Measurements from ENCODE around the gene RNLS. TPM values are rescaled to one million over a fixed set of nuclear protein-coding genes. Genes with fewer than 3 reads are reported as not detected.
A peak's percentile ranks its signal among the peaks of the same experiment; 100 is the strongest.

RNLS gene
- polyA plus RNA-seq, 3 donors, result 3.3 to 3.9 (median 3.7) TPM

- H2AFZ ChIP-seq (ENCODE audit: insufficient read depth, low read depth, low read length, poor library complexity, severe bottlenecking), result no peak overlapping the region
- DNase-seq, result no peak
- H3K36me3 Mint-ChIP-seq, result no peaks in the 10 kb centered on the region
- peak overlapping the region in 3 of 7 donors; percentile 38 to 79 (median 48) for H3K27ac Mint-ChIP-seq
- 86% methylated on average over 1 of the region's 1 CpG for WGBS (ENCODE audit: insufficient coverage)
- no peak overlapping the region for H3K27ac ChIP-seq (ENCODE audit: low read depth in 1 of 2, low read length in 2 of 2)
- H3K27me3 ChIP-seq (ENCODE audit: control insufficient read depth in 2 of 2, insufficient read depth in 2 of 2, low read length in 2 of 2), result no peaks in the 10 kb centered on the region
- no peaks in the 10 kb centered on the region for H4K20me1 ChIP-seq (ENCODE audit: insufficient read depth, low read length)
- peaks cover 0 to 2% (median 1%) of the 10 kb centered on the region in 3 donors for H3K27me3 Mint-ChIP-seq (ENCODE audit: low read depth in 3 of 3)
- H3K9me3 Mint-ChIP-seq, result no peaks in the 10 kb centered on the region
- H3K9ac ChIP-seq (ENCODE audit: insufficient read depth, low read length, poor library complexity, severe bottlenecking), result no peak overlapping the region
- H3K36me3 ChIP-seq (replicated peaks in 1 of 2; ENCODE audit: control insufficient read depth in 1 of 2, insufficient read depth in 2 of 2, low read length in 2 of 2), result no peaks in the 10 kb centered on the region
- no peak overlapping the region for H3K4me3 ChIP-seq (replicated peaks in 1 of 3; ENCODE audit: low read depth in 2 of 3, low read length in 3 of 3)
- H3K4me1 Mint-ChIP-seq, result peaks cover 15% of the 10 kb centered on the region
- peaks cover 0 to 8% of the 10 kb centered on the region in 2 donors for H3K4me1 ChIP-seq (ENCODE audit: control insufficient read depth in 1 of 2, insufficient read depth in 2 of 2, low read length in 2 of 2)
- intact Hi-C loops (cut with micrococcal nuclease), result no loop called here
- TF ChIP-seq, protein P1, sequence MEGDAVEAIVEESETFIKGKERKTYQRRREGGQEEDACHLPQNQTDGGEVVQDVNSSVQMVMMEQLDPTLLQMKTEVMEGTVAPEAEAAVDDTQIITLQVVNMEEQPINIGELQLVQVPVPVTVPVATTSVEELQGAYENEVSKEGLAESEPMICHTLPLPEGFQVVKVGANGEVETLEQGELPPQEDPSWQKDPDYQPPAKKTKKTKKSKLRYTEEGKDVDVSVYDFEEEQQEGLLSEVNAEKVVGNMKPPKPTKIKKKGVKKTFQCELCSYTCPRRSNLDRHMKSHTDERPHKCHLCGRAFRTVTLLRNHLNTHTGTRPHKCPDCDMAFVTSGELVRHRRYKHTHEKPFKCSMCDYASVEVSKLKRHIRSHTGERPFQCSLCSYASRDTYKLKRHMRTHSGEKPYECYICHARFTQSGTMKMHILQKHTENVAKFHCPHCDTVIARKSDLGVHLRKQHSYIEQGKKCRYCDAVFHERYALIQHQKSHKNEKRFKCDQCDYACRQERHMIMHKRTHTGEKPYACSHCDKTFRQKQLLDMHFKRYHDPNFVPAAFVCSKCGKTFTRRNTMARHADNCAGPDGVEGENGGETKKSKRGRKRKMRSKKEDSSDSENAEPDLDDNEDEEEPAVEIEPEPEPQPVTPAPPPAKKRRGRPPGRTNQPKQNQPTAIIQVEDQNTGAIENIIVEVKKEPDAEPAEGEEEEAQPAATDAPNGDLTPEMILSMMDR (IDR thresholded peaks at IDR 0.05), result no peak
- no peak overlapping the region for H3K4me2 ChIP-seq (replicated peaks; ENCODE audit: extremely low read depth, low read length, poor library complexity, severe bottlenecking)
- H3K79me2 ChIP-seq (ENCODE audit: insufficient read depth, low read length), result no peaks in the 10 kb centered on the region
- no peak overlapping the region for H3K4me3 Mint-ChIP-seq
- no peaks in the 10 kb centered on the region for H3K9me3 ChIP-seq (replicated peaks in 1 of 2; ENCODE audit: control insufficient read depth in 1 of 2, insufficient read depth in 1 of 2, low read length in 2 of 2)
These were observed 341.6 kb downstream of the RNLS start for GRCh38 chr10:88241501-88241900.

DNA sequence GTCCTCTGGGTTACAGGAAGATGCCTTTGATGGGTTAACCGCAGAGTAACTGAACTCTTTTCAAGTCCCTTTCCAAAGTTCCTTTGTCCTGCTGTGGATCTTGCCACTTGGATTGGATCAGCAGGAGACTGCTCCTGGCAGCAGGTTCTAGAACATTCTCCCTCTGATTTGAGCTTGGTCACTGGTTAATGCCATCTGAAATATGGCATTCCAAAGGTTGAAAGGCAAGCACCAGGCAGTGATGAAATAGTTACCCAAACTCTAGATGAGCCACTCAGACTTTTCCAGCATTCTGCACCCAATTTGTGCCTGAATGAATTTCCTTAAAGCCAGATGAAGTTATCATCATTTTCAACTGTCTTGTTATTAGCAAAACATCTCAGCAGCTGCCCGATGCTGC lies 343.9 kb downstream of the RNLS start:
- Histone ChIP-seq H3K79me2 (ENCODE audit: insufficient read depth, low read length) (no peaks in the 10 kb centered on the region), H3K27ac (ENCODE audit: low read depth in 1 of 2, low read length in 2 of 2) (no peak overlapping the region), H3K4me2 (replicated peaks; ENCODE audit: extremely low read depth, low read length, poor library complexity, severe bottlenecking) (no peak overlapping the region), H3K9me3 (replicated peaks in 1 of 2; ENCODE audit: control insufficient read depth in 1 of 2, insufficient read depth in 1 of 2, low read length in 2 of 2) (no peaks in the 10 kb centered on the region), H3K4me1 (ENCODE audit: control insufficient read depth in 1 of 2, insufficient read depth in 2 of 2, low read length in 2 of 2) (peaks cover 0 to 8% of the 10 kb centered on the region in 2 donors), H4K20me1 (ENCODE audit: insufficient read depth, low read length) (no peaks in the 10 kb centered on the region), H3K9ac (ENCODE audit: insufficient read depth, low read length, poor library complexity, severe bottlenecking) (no peak overlapping the region), H2AFZ (ENCODE audit: insufficient read depth, low read depth, low read length, poor library complexity, severe bottlenecking) (no peak overlapping the region), H3K27me3 (ENCODE audit: control insufficient read depth in 2 of 2, insufficient read depth in 2 of 2, low read length in 2 of 2) (no peaks in the 10 kb centered on the region), H3K4me3 (replicated peaks in 1 of 3; ENCODE audit: low read depth in 2 of 3, low read length in 3 of 3) (no peak overlapping the region), H3K36me3 (replicated peaks in 1 of 2; ENCODE audit: control insufficient read depth in 1 of 2, insufficient read depth in 2 of 2, low read length in 2 of 2) (no peaks in the 10 kb centered on the region)
- peaks cover under 1 to 2% (median 1%) of the 10 kb centered on the region in 3 donors for H3K27me3 Mint-ChIP-seq (ENCODE audit: low read depth in 3 of 3)
- H3K4me3 Mint-ChIP-seq, result no peak overlapping the region
- no peaks in the 10 kb centered on the region for H3K9me3 Mint-ChIP-seq
- no peak overlapping the region for H3K27ac Mint-ChIP-seq
- TF ChIP-seq, protein P1 (IDR thresholded peaks at IDR 0.05), result no peak
- no peak for DNase-seq
- 100% methylated on average over 1 of the region's 2 CpGs for WGBS (ENCODE audit: insufficient coverage)
- no peaks in the 10 kb centered on the region for H3K36me3 Mint-ChIP-seq
- intact Hi-C loops (cut with micrococcal nuclease), result no loop called here
- H3K4me1 Mint-ChIP-seq, result peaks cover 11% of the 10 kb centered on the region

Data from CD14-positive monocyte (primary cell).